Gastrocnemius medialis (tissue), 4 donors: ENCODE data around the gene MAGEF1. TPM values are rescaled to one million over a fixed set of nuclear protein-coding genes. Genes with fewer than 3 reads are reported as not detected.

Experiments used
- ATAC-seq, 2 donors: fragments of 150-250 bp; one replicate each; pipeline ENCODE4 v1.9.1; 2016
- DNase-seq, 2 donors: peaks; one replicate each; pipeline ENCODE4 v3.0.0-alpha.2; 2019
- H3K27ac ChIP-seq, 4 donors: fragments of 200-600 bp; sonication (generic); 1 replicate in 1 of 4; 2 replicates in 3 of 4; pipeline ENCODE4 v1.5.1; 2016 to 2018; ENCODE audit warnings: mild to moderate bottlenecking in 2 of 4, moderate library complexity in 1 of 4
- H3K27me3 ChIP-seq, 3 donors: fragments of 200-600 bp; sonication (generic) in 2 of 3; 1 replicate in 1 of 3; 2 replicates in 2 of 3; pipeline versions ENCODE4 v1.5.1 to v1.6.0; 2016 to 2019; ENCODE audit warnings: mild to moderate bottlenecking in 1 of 3, moderate library complexity in 1 of 3
- H3K36me3 ChIP-seq, 2 donors: fragments of 200-600 bp; sonication (generic) in 1 of 2; one replicate each; pipeline ENCODE4 v1.5.1; 2017 to 2018
- H3K4me1 ChIP-seq, 2 donors: fragments of 200-600 bp; sonication (generic) in 1 of 2; one replicate each; pipeline ENCODE4 v1.5.1; 2016 to 2017; ENCODE audit warnings: mild to moderate bottlenecking in 2 of 2
- H3K4me3 ChIP-seq, 4 donors: fragments of 200-600 bp; sonication (generic) in 3 of 4; 1 replicate in 1 of 4; 2 replicates in 3 of 4; pipeline ENCODE4 v1.5.1; 2016 to 2019; ENCODE audit warnings: mild to moderate bottlenecking in 2 of 4
- H3K9me3 ChIP-seq, 3 donors: fragments of 200-600 bp; sonication (generic) in 2 of 3; 1 replicate in 1 of 3; 2 replicates in 2 of 3; pipeline ENCODE4 v1.5.1; 2016 to 2019
- POLR2A ChIP-seq, 2 donors: fragments of 450-650 bp; IDR thresholded peaks; one replicate each; pipeline ENCODE4 v1.6.1; 2017; ENCODE audit warnings: antibody characterized with exemption in 2 of 2, mild to moderate bottlenecking in 2 of 2, moderate library complexity in 2 of 2
- in situ Hi-C, 4 donors: fragments of 200-750 bp; cut with MboI; loops; one replicate each; pipeline versions ENCODE4 v1.15.0 to v1.8.0; 2017; ENCODE audit warnings: low sequenced_read_pairs in 4 of 4
- intact Hi-C: fragments of 100-400 bp; cut with DNase I; formaldehyde crosslinking; loops from one replicate; pipeline ENCODE4 v1.15.1; 2023; ENCODE audit warnings: low total_unique reads
- total RNA-seq, 4 donors: library from RNA; depleted of rRNA; stranded (reverse); fragments of >200 nt; gene quantifications; one replicate each; pipeline versions ENCODE4 v1.1.0 to v1.2.3, GENCODE V29; 2016
- TF ChIP-seq, protein P1 (sequence below), 5 experiments: fragments of 450-650 bp in 3 of 5; fragments of 200-600 bp in 2 of 5; sonication (generic) in 2 of 5; IDR thresholded peaks in 4 of 5; conservative IDR thresholded peaks in 1 of 5; 1 replicate in 4 of 5; 2 replicates in 1 of 5; pipeline ENCODE4 v1.5.1; 2016 to 2019; ENCODE audit warnings: antibody characterized with exemption in 5 of 5, mild to moderate bottlenecking in 3 of 5, moderate library complexity in 3 of 5

The MAGEF1 gene
- total RNA-seq, 4 donors from 2014 or later = 9.5 to 19.9 (median 14.8) TPM

DNA sequence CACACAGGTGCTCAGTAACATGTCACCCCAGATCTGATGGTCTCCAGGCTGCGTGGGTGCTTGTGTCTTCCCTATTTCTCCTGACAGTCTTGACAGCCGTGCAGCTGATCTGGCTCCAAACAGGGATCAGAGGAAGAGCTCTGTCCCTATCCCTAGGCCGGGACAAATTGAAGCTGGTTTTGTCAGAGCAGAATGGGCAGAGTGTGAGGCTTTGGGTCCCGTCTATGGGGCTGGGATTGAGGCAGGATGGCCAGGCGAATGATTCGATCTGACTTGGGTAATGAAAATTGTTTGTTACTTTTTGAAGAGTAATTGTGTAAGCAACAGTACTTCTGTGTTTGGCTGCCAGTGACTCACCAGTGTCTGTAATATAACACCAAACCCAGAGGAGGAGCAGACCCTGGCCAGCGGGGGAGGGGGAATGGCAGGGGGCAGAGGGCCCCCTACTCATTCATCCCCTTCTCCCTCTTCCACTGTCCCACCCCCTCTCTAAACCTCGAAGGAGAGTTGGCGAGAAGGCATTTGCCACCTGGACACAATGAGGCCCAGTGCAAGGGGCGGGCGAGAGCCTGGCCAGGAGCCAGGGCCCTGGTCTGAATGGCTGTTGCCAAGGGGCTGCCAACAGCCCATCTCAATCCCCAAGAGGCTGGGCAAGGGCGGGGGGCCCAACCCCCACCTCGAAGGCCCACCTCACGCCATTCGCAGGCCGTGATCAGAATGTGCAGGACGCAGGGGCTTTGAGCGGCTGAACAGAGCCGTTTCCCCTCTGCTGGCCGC lies 4.9 kb upstream of the MAGEF1 start:
- peak in 1 of 2 donors; percentile 34 for DNase-seq
- Histone ChIP-seq H3K4me1 (peaks cover 9 to 12% of the 10 kb centered on the region in 2 donors), H3K27ac (peak overlapping the region; percentile 56 to 66 (median 61)), H3K4me3 (no peak overlapping the region), H3K36me3 (no peaks in the 10 kb centered on the region), H3K9me3 (no peaks in the 10 kb centered on the region), H3K27me3 (no peaks in the 10 kb centered on the region)
- TF ChIP-seq, protein P1, sequence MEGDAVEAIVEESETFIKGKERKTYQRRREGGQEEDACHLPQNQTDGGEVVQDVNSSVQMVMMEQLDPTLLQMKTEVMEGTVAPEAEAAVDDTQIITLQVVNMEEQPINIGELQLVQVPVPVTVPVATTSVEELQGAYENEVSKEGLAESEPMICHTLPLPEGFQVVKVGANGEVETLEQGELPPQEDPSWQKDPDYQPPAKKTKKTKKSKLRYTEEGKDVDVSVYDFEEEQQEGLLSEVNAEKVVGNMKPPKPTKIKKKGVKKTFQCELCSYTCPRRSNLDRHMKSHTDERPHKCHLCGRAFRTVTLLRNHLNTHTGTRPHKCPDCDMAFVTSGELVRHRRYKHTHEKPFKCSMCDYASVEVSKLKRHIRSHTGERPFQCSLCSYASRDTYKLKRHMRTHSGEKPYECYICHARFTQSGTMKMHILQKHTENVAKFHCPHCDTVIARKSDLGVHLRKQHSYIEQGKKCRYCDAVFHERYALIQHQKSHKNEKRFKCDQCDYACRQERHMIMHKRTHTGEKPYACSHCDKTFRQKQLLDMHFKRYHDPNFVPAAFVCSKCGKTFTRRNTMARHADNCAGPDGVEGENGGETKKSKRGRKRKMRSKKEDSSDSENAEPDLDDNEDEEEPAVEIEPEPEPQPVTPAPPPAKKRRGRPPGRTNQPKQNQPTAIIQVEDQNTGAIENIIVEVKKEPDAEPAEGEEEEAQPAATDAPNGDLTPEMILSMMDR (IDR thresholded peaks at IDR 0.05 in 4 of 5, conservative IDR thresholded peaks at IDR 0.05 in 1 of 5) = no peak
- TF ChIP-seq POLR2A (IDR thresholded peaks at IDR 0.05) = no peak
- peak; percentile 67 to 82 for ATAC-seq
- intact Hi-C loops = no loop called here
- in situ Hi-C loops = no loop called here

DNA sequence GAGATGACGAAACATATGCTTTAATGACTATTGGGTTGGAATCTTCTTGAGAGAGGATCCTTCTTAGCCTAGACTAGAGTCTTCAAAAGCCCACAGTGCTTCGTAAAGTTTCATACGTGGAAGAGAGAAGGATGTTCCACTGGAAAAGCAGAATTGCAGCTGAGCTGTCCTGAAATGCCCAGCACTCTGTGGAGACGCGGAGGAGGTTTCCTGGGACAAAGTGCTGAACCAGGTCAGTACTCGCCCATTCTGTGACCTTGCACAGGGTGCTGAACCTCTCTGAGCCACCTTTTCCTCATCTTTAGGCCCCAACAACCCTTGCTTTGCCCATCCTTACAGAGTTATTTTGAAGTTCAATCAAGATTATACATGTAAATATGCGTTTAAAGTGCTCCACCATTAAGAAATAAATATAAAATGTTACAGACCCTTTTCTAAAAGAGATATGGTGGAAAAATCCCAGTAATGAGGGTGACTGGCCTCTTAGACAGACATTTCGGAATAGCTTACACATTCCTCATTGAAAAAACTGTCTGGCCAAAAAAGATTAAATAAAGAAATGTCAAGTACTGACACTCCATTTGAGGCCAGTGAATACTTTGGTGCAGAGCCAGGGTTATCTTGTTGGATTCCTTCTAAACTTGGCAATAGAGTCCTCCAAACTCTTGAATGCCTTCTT lies 4.2 kb upstream of the MAGEF1 start:
- H3K4me3 ChIP-seq = no peak overlapping the region
- H3K36me3 ChIP-seq = no peaks in the 10 kb centered on the region
- H3K4me1 ChIP-seq = peaks cover 11 to 14% of the 10 kb centered on the region in 2 donors
- in situ Hi-C loops (no loop called here), intact Hi-C loops (no loop called here)
- no peak for ATAC-seq
- no peaks in the 10 kb centered on the region for H3K27me3 ChIP-seq
- TF ChIP-seq, protein P1 (IDR thresholded peaks at IDR 0.05 in 4 of 5, conservative IDR thresholded peaks at IDR 0.05 in 1 of 5) = no peak
- TF ChIP-seq POLR2A (IDR thresholded peaks at IDR 0.05) = no peak
- no peak for DNase-seq
- H3K9me3 ChIP-seq = no peaks in the 10 kb centered on the region
- H3K27ac ChIP-seq = peak overlapping the region; percentile 56 to 66 (median 61)

DNA sequence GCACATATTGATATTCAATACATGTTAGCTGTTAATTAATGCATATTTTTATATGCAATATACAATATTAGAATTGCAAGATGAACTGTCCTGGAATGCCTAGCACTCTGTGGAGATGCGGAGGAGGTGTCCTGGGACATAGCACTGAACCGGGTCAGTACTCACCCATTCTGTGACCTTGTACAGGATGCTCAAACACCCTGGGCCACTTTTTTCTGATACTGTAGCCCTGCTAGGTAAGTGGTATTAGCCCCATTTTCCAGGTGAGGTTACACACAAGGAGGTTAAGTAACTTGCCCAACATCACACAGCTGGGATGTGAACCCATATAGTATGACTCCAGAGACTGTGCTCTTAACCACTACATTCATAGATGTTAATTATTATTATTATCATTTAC lies 1.7 kb upstream of the MAGEF1 start:
- intact Hi-C loops (loop anchor here (5.0 kb wide), 1 partner anchor 94 kb away; no protein-coding TSS in a partner anchor), in situ Hi-C loops (no loop called here)
- Histone ChIP-seq H3K36me3 (no peaks in the 10 kb centered on the region), H3K4me1 (peaks cover 22 to 28% of the 10 kb centered on the region in 2 donors), H3K4me3 (no peak overlapping the region), H3K27me3 (no peaks in the 10 kb centered on the region), H3K9me3 (no peaks in the 10 kb centered on the region), H3K27ac (no peak overlapping the region)
- TF ChIP-seq, protein P1 (IDR thresholded peaks at IDR 0.05 in 4 of 5, conservative IDR thresholded peaks at IDR 0.05 in 1 of 5) = no peak
- TF ChIP-seq POLR2A (IDR thresholded peaks at IDR 0.05) = no peak
- DNase-seq (no peak), ATAC-seq (no peak)

DNA sequence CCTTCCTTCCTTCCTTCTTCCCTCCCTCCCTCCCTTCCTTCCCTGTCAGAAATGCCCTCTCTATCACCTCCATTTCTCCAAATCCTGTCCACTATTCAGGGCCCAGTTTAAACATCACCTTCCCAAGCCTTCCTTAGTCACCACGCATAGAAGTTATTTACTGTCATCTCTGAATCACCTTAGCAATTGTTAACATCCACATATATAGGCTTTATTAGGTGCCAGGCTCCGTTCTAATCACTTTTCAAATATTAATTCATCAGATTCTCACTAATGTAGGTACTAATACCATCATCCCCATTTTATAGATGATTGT lies 1.1 kb upstream of the MAGEF1 start:
- intact Hi-C loops = loop anchor here (5.0 kb wide), 1 partner anchor 94 kb away; no protein-coding TSS in a partner anchor
- Histone ChIP-seq H3K27me3 (no peaks in the 10 kb centered on the region), H3K36me3 (no peaks in the 10 kb centered on the region), H3K27ac (no peak overlapping the region), H3K4me1 (peaks cover 22 to 28% of the 10 kb centered on the region in 2 donors), H3K9me3 (no peaks in the 10 kb centered on the region), H3K4me3 (no peak overlapping the region)
- in situ Hi-C loops = no loop called here
- TF ChIP-seq POLR2A (IDR thresholded peaks at IDR 0.05) = no peak
- TF ChIP-seq, protein P1 (IDR thresholded peaks at IDR 0.05 in 4 of 5, conservative IDR thresholded peaks at IDR 0.05 in 1 of 5) = no peak
- no peak for ATAC-seq
- DNase-seq = no peak
